Measurements from ENCODE around the gene USP24. TPM values are rescaled to one million over a fixed set of nuclear protein-coding genes. Genes with fewer than 3 reads are reported as not detected.

Gene USP24
- polyA plus RNA-seq, 2 donors = 7.4 to 7.6 TPM

GRCh38 chr1:55141295-55141893, 73.8 kb downstream of the USP24 start:
- Histone ChIP-seq H3K4me1 (ENCODE audit: control insufficient read depth in 2 of 2, insufficient read depth in 2 of 2, low read length in 1 of 2) (no peaks in the 10 kb centered on the region), H3K4me3 (ENCODE audit: low read depth in 1 of 2, low read length in 2 of 2) (no peak overlapping the region), H3K27me3 (ENCODE audit: control insufficient read depth in 1 of 2, insufficient read depth in 2 of 2, low read length in 2 of 2) (no peaks in the 10 kb centered on the region), H3K36me3 (ENCODE audit: control insufficient read depth in 2 of 2, insufficient read depth in 2 of 2, low read length in 1 of 2) (peaks cover 5 to 10% of the 10 kb centered on the region in 2 donors), H3K9me3 (ENCODE audit: control insufficient read depth in 2 of 2, insufficient read depth in 1 of 2, low read depth in 1 of 2, low read length in 1 of 2) (no peaks in the 10 kb centered on the region), H3K27ac (ENCODE audit: low read depth in 2 of 2, low read length in 1 of 2) (peak overlapping the region in 1 of 2 donors; percentile 5)
- WGBS, 2 donors = 78 to 83% methylated on average over 1 of the region's 1 CpG

GRCh38 chr1:55140546-55140983, 74.6 kb downstream of the USP24 start:
- 1% methylated on average over 3 of the region's 3 CpGs for whole genome bisulfite sequencing, 2 donors
- H3K4me3 ChIP-seq (ENCODE audit: low read depth in 1 of 2, low read length in 2 of 2) = no peak overlapping the region
- H3K36me3 ChIP-seq (ENCODE audit: control insufficient read depth in 2 of 2, insufficient read depth in 2 of 2, low read length in 1 of 2) = peaks cover 11 to 14% of the 10 kb centered on the region in 2 donors
- H3K27me3 ChIP-seq (ENCODE audit: control insufficient read depth in 1 of 2, insufficient read depth in 2 of 2, low read length in 2 of 2) = no peaks in the 10 kb centered on the region
- no peaks in the 10 kb centered on the region for H3K9me3 ChIP-seq (ENCODE audit: control insufficient read depth in 2 of 2, insufficient read depth in 1 of 2, low read depth in 1 of 2, low read length in 1 of 2)
- no peak overlapping the region for H3K27ac ChIP-seq (ENCODE audit: low read depth in 2 of 2, low read length in 1 of 2)
- H3K4me1 ChIP-seq (ENCODE audit: control insufficient read depth in 2 of 2, insufficient read depth in 2 of 2, low read length in 1 of 2) = no peaks in the 10 kb centered on the region

GRCh38 chr1:55140137-55140536, 75.0 kb downstream of the USP24 start:
- Histone ChIP-seq H3K4me1 (ENCODE audit: control insufficient read depth in 2 of 2, insufficient read depth in 2 of 2, low read length in 1 of 2) (no peaks in the 10 kb centered on the region), H3K4me3 (ENCODE audit: low read depth in 1 of 2, low read length in 2 of 2) (no peak overlapping the region), H3K27me3 (ENCODE audit: control insufficient read depth in 1 of 2, insufficient read depth in 2 of 2, low read length in 2 of 2) (no peaks in the 10 kb centered on the region), H3K9me3 (ENCODE audit: control insufficient read depth in 2 of 2, insufficient read depth in 1 of 2, low read depth in 1 of 2, low read length in 1 of 2) (no peaks in the 10 kb centered on the region), H3K27ac (ENCODE audit: low read depth in 2 of 2, low read length in 1 of 2) (no peak overlapping the region), H3K36me3 (ENCODE audit: control insufficient read depth in 2 of 2, insufficient read depth in 2 of 2, low read length in 1 of 2) (peaks cover 11 to 14% of the 10 kb centered on the region in 2 donors)
- WGBS, 2 donors = 81 to 85% methylated on average over 2 of the region's 2 CpGs

GRCh38 chr1:55138823-55139222, 76.3 kb downstream of the USP24 start:
- 79 to 88% methylated on average over 2 of the region's 2 CpGs for WGBS, 2 donors
- Histone ChIP-seq H3K27ac (ENCODE audit: low read depth in 2 of 2, low read length in 1 of 2) (no peak overlapping the region), H3K36me3 (ENCODE audit: control insufficient read depth in 2 of 2, insufficient read depth in 2 of 2, low read length in 1 of 2) (peaks cover 14 to 16% of the 10 kb centered on the region in 2 donors)

GRCh38 chr1:55134152-55134808, 80.9 kb downstream of the USP24 start:
- no peaks in the 10 kb centered on the region for H3K4me1 ChIP-seq (ENCODE audit: control insufficient read depth in 2 of 2, insufficient read depth in 2 of 2, low read length in 1 of 2)
- H3K27ac ChIP-seq (ENCODE audit: low read depth in 2 of 2, low read length in 1 of 2) = no peak overlapping the region
- WGBS, 2 donors = 93 to 95% methylated on average over 7 of the region's 7 CpGs
- H3K9me3 ChIP-seq (ENCODE audit: control insufficient read depth in 2 of 2, insufficient read depth in 1 of 2, low read depth in 1 of 2, low read length in 1 of 2) = no peaks in the 10 kb centered on the region
- no peak overlapping the region for H3K4me3 ChIP-seq (ENCODE audit: low read depth in 1 of 2, low read length in 2 of 2)
- peaks cover 14 to 16% of the 10 kb centered on the region in 2 donors for H3K36me3 ChIP-seq (ENCODE audit: control insufficient read depth in 2 of 2, insufficient read depth in 2 of 2, low read length in 1 of 2)
- H3K27me3 ChIP-seq (ENCODE audit: control insufficient read depth in 1 of 2, insufficient read depth in 2 of 2, low read length in 2 of 2) = no peaks in the 10 kb centered on the region

More at GRCh38 chr1:55138823-55139222, 76.3 kb downstream of the USP24 start:
- Histone ChIP-seq H3K9me3 (ENCODE audit: control insufficient read depth in 2 of 2, insufficient read depth in 1 of 2, low read depth in 1 of 2, low read length in 1 of 2) (no peaks in the 10 kb centered on the region), H3K27me3 (ENCODE audit: control insufficient read depth in 1 of 2, insufficient read depth in 2 of 2, low read length in 2 of 2) (no peaks in the 10 kb centered on the region), H3K4me1 (ENCODE audit: control insufficient read depth in 2 of 2, insufficient read depth in 2 of 2, low read length in 1 of 2) (no peaks in the 10 kb centered on the region), H3K4me3 (ENCODE audit: low read depth in 1 of 2, low read length in 2 of 2) (no peak overlapping the region)

GRCh38 chr1:55131801-55132200, 83.4 kb downstream of the USP24 start:
- Histone ChIP-seq H3K4me3 (ENCODE audit: low read depth in 1 of 2, low read length in 2 of 2) (no peak overlapping the region), H3K27ac (ENCODE audit: low read depth in 2 of 2, low read length in 1 of 2) (no peak overlapping the region), H3K27me3 (ENCODE audit: control insufficient read depth in 1 of 2, insufficient read depth in 2 of 2, low read length in 2 of 2) (no peaks in the 10 kb centered on the region), H3K36me3 (ENCODE audit: control insufficient read depth in 2 of 2, insufficient read depth in 2 of 2, low read length in 1 of 2) (peaks cover 13 to 18% of the 10 kb centered on the region in 2 donors), H3K9me3 (ENCODE audit: control insufficient read depth in 2 of 2, insufficient read depth in 1 of 2, low read depth in 1 of 2, low read length in 1 of 2) (no peaks in the 10 kb centered on the region), H3K4me1 (ENCODE audit: control insufficient read depth in 2 of 2, insufficient read depth in 2 of 2, low read length in 1 of 2) (no peaks in the 10 kb centered on the region)
- WGBS, 2 donors = 75 to 80% methylated on average over 2 of the region's 2 CpGs

- Histone ChIP-seq H3K4me3 (ENCODE audit: low read depth in 1 of 2, low read length in 2 of 2) (no peak overlapping the region), H3K27ac (ENCODE audit: low read depth in 2 of 2, low read length in 1 of 2) (no peak overlapping the region), H3K36me3 (ENCODE audit: control insufficient read depth in 2 of 2, insufficient read depth in 2 of 2, low read length in 1 of 2) (peaks cover 8 to 12% of the 10 kb centered on the region in 2 donors), H3K4me1 (ENCODE audit: control insufficient read depth in 2 of 2, insufficient read depth in 2 of 2, low read length in 1 of 2) (no peaks in the 10 kb centered on the region), H3K9me3 (ENCODE audit: control insufficient read depth in 2 of 2, insufficient read depth in 1 of 2, low read depth in 1 of 2, low read length in 1 of 2) (no peaks in the 10 kb centered on the region), H3K27me3 (ENCODE audit: control insufficient read depth in 1 of 2, insufficient read depth in 2 of 2, low read length in 2 of 2) (no peaks in the 10 kb centered on the region)
- 61 to 68% methylated on average over 2 of the region's 2 CpGs for WGBS, 2 donors
Observed at GRCh38 chr1:55131218-55131617, 83.9 kb downstream of the USP24 start.

- H3K27ac ChIP-seq (ENCODE audit: low read depth in 2 of 2, low read length in 1 of 2) = no peak overlapping the region
- no peaks in the 10 kb centered on the region for H3K4me1 ChIP-seq (ENCODE audit: control insufficient read depth in 2 of 2, insufficient read depth in 2 of 2, low read length in 1 of 2)
- WGBS, 2 donors = 70 to 72% methylated on average over 4 of the region's 4 CpGs
- H3K4me3 ChIP-seq (ENCODE audit: low read depth in 1 of 2, low read length in 2 of 2) = no peak overlapping the region
- H3K9me3 ChIP-seq (ENCODE audit: control insufficient read depth in 2 of 2, insufficient read depth in 1 of 2, low read depth in 1 of 2, low read length in 1 of 2) = no peaks in the 10 kb centered on the region
- H3K27me3 ChIP-seq (ENCODE audit: control insufficient read depth in 1 of 2, insufficient read depth in 2 of 2, low read length in 2 of 2) = no peaks in the 10 kb centered on the region
- H3K36me3 ChIP-seq (ENCODE audit: control insufficient read depth in 2 of 2, insufficient read depth in 2 of 2, low read length in 1 of 2) = peaks cover 11% of the 10 kb centered on the region in 2 donors
Observed at GRCh38 chr1:55129194-55129728, 85.9 kb downstream of the USP24 start.

- H3K4me3 ChIP-seq (ENCODE audit: low read depth in 1 of 2, low read length in 2 of 2) = no peak overlapping the region
- no peaks in the 10 kb centered on the region for H3K9me3 ChIP-seq (ENCODE audit: control insufficient read depth in 2 of 2, insufficient read depth in 1 of 2, low read depth in 1 of 2, low read length in 1 of 2)
- H3K36me3 ChIP-seq (ENCODE audit: control insufficient read depth in 2 of 2, insufficient read depth in 2 of 2, low read length in 1 of 2) = peaks cover 11 to 13% of the 10 kb centered on the region in 2 donors
- WGBS, 2 donors = 94 to 96% methylated on average over 7 of the region's 7 CpGs
- no peaks in the 10 kb centered on the region for H3K27me3 ChIP-seq (ENCODE audit: control insufficient read depth in 1 of 2, insufficient read depth in 2 of 2, low read length in 2 of 2)
- H3K4me1 ChIP-seq (ENCODE audit: control insufficient read depth in 2 of 2, insufficient read depth in 2 of 2, low read length in 1 of 2) = no peaks in the 10 kb centered on the region
- H3K27ac ChIP-seq (ENCODE audit: low read depth in 2 of 2, low read length in 1 of 2) = no peak overlapping the region
Observed at GRCh38 chr1:55128418-55128995, 86.7 kb downstream of the USP24 start.

All from esophagus (tissue), 2 donors.